NCI-H2081 (cell line): Measurements from ENCODE around the gene CREG2.

Experiments used
- DNase-seq, 2 experiments: peaks; one replicate each; lab custom pipeline; 2025; lab: John Stamatoyannopoulos, UW

Gene CREG2

GRCh38 chr2:101409699-101410098 lies 22.4 kb upstream of the CREG2 start:
- no peak for DNase-seq

- DNase-seq: no peak
Measured at GRCh38 chr2:101408925-101409324, 21.6 kb upstream of the CREG2 start.

GRCh38 chr2:101405351-101405899 lies 18.1 kb upstream of the CREG2 start:
- DNase-seq: no peak

- DNase-seq: no peak
Measured at GRCh38 chr2:101403745-101404144, 16.4 kb upstream of the CREG2 start.

GRCh38 chr2:101402630-101403029 lies 15.3 kb upstream of the CREG2 start:
- no peak for DNase-seq

- no peak for DNase-seq
Measured at GRCh38 chr2:101401906-101402305, 14.6 kb upstream of the CREG2 start.

- no peak for DNase-seq
Measured at GRCh38 chr2:101401326-101401665, 14.0 kb upstream of the CREG2 start.

GRCh38 chr2:101400506-101401325 lies 13.4 kb upstream of the CREG2 start:
- DNase-seq: no peak

- DNase-seq: no peak
Measured at GRCh38 chr2:101400048-101400447, 12.7 kb upstream of the CREG2 start.

- no peak for DNase-seq
Measured at GRCh38 chr2:101399021-101399799, 11.9 kb upstream of the CREG2 start.

GRCh38 chr2:101398116-101398821 lies 11.0 kb upstream of the CREG2 start:
- DNase-seq: no peak

- no peak for DNase-seq
Measured at GRCh38 chr2:101396316-101396717, 9.0 kb upstream of the CREG2 start.

GRCh38 chr2:101395545-101396315 lies 8.4 kb upstream of the CREG2 start:
- DNase-seq: no peak

GRCh38 chr2:101388232-101388631 lies 929 bp upstream of the CREG2 start:
- no peak for DNase-seq

- DNase-seq: no peak
Measured at GRCh38 chr2:101386599-101387150, 628 bp downstream of the CREG2 start.

- DNase-seq: no peak
Measured at GRCh38 chr2:101383016-101383541, 4.2 kb downstream of the CREG2 start.

- no peak for DNase-seq
Measured at GRCh38 chr2:101382442-101382841, 4.9 kb downstream of the CREG2 start.

- no peak for DNase-seq
Measured at GRCh38 chr2:101380376-101380775, 6.9 kb downstream of the CREG2 start.

GRCh38 chr2:101379091-101379490 lies 8.2 kb downstream of the CREG2 start:
- DNase-seq: no peak

- DNase-seq: no peak
Measured at GRCh38 chr2:101375653-101376052, 11.7 kb downstream of the CREG2 start.
